Parathyroid adenoma (tissue), 2 donors: ENCODE results near the gene HRH3.

Experiments
- H2AFZ ChIP-seq: fragments of 300-600 bp; sonication (generic); one replicate; pipeline ENCODE4 v1.7.0; 2017; ENCODE audit warnings: antibody characterized with exemption, mild to moderate bottlenecking
- H3K27ac ChIP-seq: fragments of 300-600 bp; sonication (generic); one replicate; pipeline ENCODE4 v1.7.0; 2017
- H3K27me3 ChIP-seq: fragments of 300-600 bp; sonication (generic); one replicate; pipeline ENCODE4 v1.7.0; 2017; ENCODE audit warnings: low read length; ENCODE audit not compliant: control insufficient read depth, insufficient read depth
- H3K36me3 ChIP-seq: fragments of 300-600 bp; sonication (generic); one replicate; pipeline ENCODE4 v1.7.0; 2017; ENCODE audit warnings: low read length; ENCODE audit not compliant: control insufficient read depth, insufficient read depth
- H3K4me1 ChIP-seq: fragments of 300-600 bp; sonication (generic); one replicate; pipeline ENCODE4 v1.7.0; 2017; ENCODE audit warnings: control low read depth
- H3K4me2 ChIP-seq: fragments of 300-600 bp; sonication (generic); one replicate; pipeline ENCODE4 v1.7.0; 2017; ENCODE audit warnings: low read length
- H3K4me3 ChIP-seq: fragments of 300-600 bp; sonication (generic); one replicate; pipeline ENCODE4 v1.7.0; 2017; ENCODE audit warnings: low read depth, low read length
- H3K79me2 ChIP-seq: fragments of 300-600 bp; sonication (generic); one replicate; pipeline ENCODE4 v1.7.0; 2017; ENCODE audit warnings: control low read depth
- H3K9ac ChIP-seq: fragments of 300-600 bp; sonication (generic); one replicate; pipeline ENCODE4 v1.7.0; 2017; ENCODE audit warnings: mild to moderate bottlenecking
- H3K9me3 ChIP-seq: fragments of 300-600 bp; sonication (generic); one replicate; pipeline ENCODE4 v1.7.0; 2017; ENCODE audit warnings: low read length; ENCODE audit not compliant: control insufficient read depth
- CTCF ChIP-seq: fragments of 300-600 bp; sonication (generic); IDR thresholded peaks from one replicate; pipeline ENCODE4 v1.7.0; 2017; ENCODE audit warnings: antibody characterized with exemption, mild to moderate bottlenecking
- donor health status: primary hyperparathyroidism.

The HRH3 gene

GRCh38 chr20:62196286-62196685 is 23.8 kb downstream of the HRH3 start:
- Histone ChIP-seq H3K4me3 (no peak overlapping the region), H3K4me2 (no peak overlapping the region), H3K79me2 (peaks cover 3% of the 10 kb centered on the region), H3K9ac (no peak overlapping the region), H3K27ac (no peak overlapping the region), H3K9me3 (no peaks in the 10 kb centered on the region), H3K27me3 (no peaks in the 10 kb centered on the region), H3K4me1 (no peaks in the 10 kb centered on the region), H3K36me3 (no peaks in the 10 kb centered on the region), H2AFZ (no peak overlapping the region)
- TF ChIP-seq CTCF, result no peak

GRCh38 chr20:62195736-62196135 is 24.3 kb downstream of the HRH3 start:
- Histone ChIP-seq H3K36me3 (no peaks in the 10 kb centered on the region), H3K27me3 (no peaks in the 10 kb centered on the region), H2AFZ (no peak overlapping the region), H3K27ac (no peak overlapping the region), H3K9me3 (no peaks in the 10 kb centered on the region), H3K9ac (no peak overlapping the region), H3K4me2 (no peak overlapping the region), H3K4me3 (no peak overlapping the region), H3K4me1 (no peaks in the 10 kb centered on the region), H3K79me2 (peaks cover 3% of the 10 kb centered on the region)
- TF ChIP-seq CTCF, result no peak

- no peak for TF ChIP-seq CTCF
- H3K4me1 ChIP-seq, result no peaks in the 10 kb centered on the region
- no peak overlapping the region for H3K4me2 ChIP-seq
- no peaks in the 10 kb centered on the region for H3K27me3 ChIP-seq
- no peak overlapping the region for H3K4me3 ChIP-seq
- H3K79me2 ChIP-seq, result peaks cover 10% of the 10 kb centered on the region
- H3K9me3 ChIP-seq, result no peaks in the 10 kb centered on the region
- no peak overlapping the region for H3K27ac ChIP-seq
- no peak overlapping the region for H3K9ac ChIP-seq
- no peaks in the 10 kb centered on the region for H3K36me3 ChIP-seq
- no peak overlapping the region for H2AFZ ChIP-seq
These were observed 25.0 kb downstream of the HRH3 start for GRCh38 chr20:62195075-62195405.

- no peak overlapping the region for H3K4me3 ChIP-seq
- no peak for TF ChIP-seq CTCF
- no peak overlapping the region for H3K9ac ChIP-seq
- peaks cover 19% of the 10 kb centered on the region for H3K79me2 ChIP-seq
- H2AFZ ChIP-seq, result no peak overlapping the region
- no peaks in the 10 kb centered on the region for H3K27me3 ChIP-seq
- no peaks in the 10 kb centered on the region for H3K36me3 ChIP-seq
- no peaks in the 10 kb centered on the region for H3K4me1 ChIP-seq
- H3K4me2 ChIP-seq, result no peak overlapping the region
- no peak overlapping the region for H3K27ac ChIP-seq
- H3K9me3 ChIP-seq, result no peaks in the 10 kb centered on the region
These were observed 26.7 kb downstream of the HRH3 start for GRCh38 chr20:62193079-62194025.

- peaks cover 22% of the 10 kb centered on the region for H3K79me2 ChIP-seq
- no peaks in the 10 kb centered on the region for H3K36me3 ChIP-seq
- no peak overlapping the region for H3K27ac ChIP-seq
- H3K27me3 ChIP-seq, result no peaks in the 10 kb centered on the region
- H3K9ac ChIP-seq, result no peak overlapping the region
- TF ChIP-seq CTCF, result no peak
- H2AFZ ChIP-seq, result no peak overlapping the region
- no peaks in the 10 kb centered on the region for H3K4me1 ChIP-seq
- no peak overlapping the region for H3K4me3 ChIP-seq
- no peak overlapping the region for H3K4me2 ChIP-seq
- H3K9me3 ChIP-seq, result no peaks in the 10 kb centered on the region
These were observed 27.4 kb downstream of the HRH3 start for GRCh38 chr20:62192635-62193034.
